HCT116 (cell line): ENCODE results near the gene HECW1. TPM values are rescaled to one million over a fixed set of nuclear protein-coding genes. Genes with fewer than 3 reads are reported as not detected.

ENCODE experiments used
- ATAC-seq: fragments of 200-7000 bp; cut with Tn5 transposase; 2 replicates; pipeline ENCODE4 v1.9.1; 2020; ENCODE audit warnings: mild to moderate bottlenecking, moderate library complexity
- BruUV-seq: library from RNA; stranded (reverse); fragments of 400-500 nt; replicated peaks from 2 replicates; lab custom pipeline; 2021; lab: Mats Ljungman, UMichigan
- CTCF ChIA-PET: fragments of 300-600 bp; sonication (Branson Sonifier 250); formaldehyde crosslinking; loops from one replicate; lab custom pipeline; 2021; ENCODE audit warnings: antibody characterized with exemption; lab: Charles Lee
- POLR2A ChIA-PET: fragments of 300-600, 350-600 bp; sonication (Branson Sonifier 250); formaldehyde crosslinking; loops from one replicate; lab custom pipeline; 2021; ENCODE audit warnings: antibody characterized with exemption; lab: Charles Lee
- RAD21 ChIA-PET, 2 experiments: fragments of 300-600 bp; sonication (Branson Sonifier 250); formaldehyde crosslinking; loops; one replicate each; lab custom pipeline; 2023; ENCODE audit warnings: low total read pairs in 2 of 2; ENCODE audit not compliant: uncharacterized antibody in 2 of 2, unreplicated experiment in 2 of 2, low non-redundant PET in 1 of 2; lab: Charles Lee
- DNase-seq: peaks from one replicate; pipeline ENCODE4 v3.0.0-alpha.2; 2010; ENCODE audit warnings: low read depth, low spot score
- H2AFZ ChIP-seq: fragments of 200-600 bp; shearing (Covaris generic), sonication (generic); 2 replicates; pipeline ENCODE4 v1.6.1; 2017; ENCODE audit warnings: low read depth, mixed run types, mixed read lengths, antibody characterized with exemption, low read length; ENCODE audit not compliant: poor library complexity, severe bottlenecking
- H3K27ac ChIP-seq: 2 replicates; pipeline ENCODE4 v1.5.1; 2012; ENCODE audit warnings: low read depth, low read length
- H3K27me3 ChIP-seq: fragments of 200-600 bp; sonication (generic); 2 replicates; pipeline ENCODE4 v1.6.1; 2016; ENCODE audit warnings: mixed run types, low read length, mixed read lengths; ENCODE audit not compliant: insufficient read depth
- H3K36me3 ChIP-seq, 2 experiments: fragments of 200-500 bp in 1 of 2; fragments of 200-600 bp in 1 of 2; sonication (Bioruptor generic) in 1 of 2; sonication (generic) in 1 of 2; 2 replicates each; pipeline versions ENCODE4 v1.5.1 to v1.6.1; 2014 to 2016; ENCODE audit warnings: low read length in 2 of 2, inconsistent platforms in 1 of 2, mixed read lengths in 1 of 2, mixed run types in 1 of 2; ENCODE audit not compliant: insufficient read depth in 2 of 2, control insufficient read depth in 1 of 2
- H3K4me1 ChIP-seq, 2 experiments: fragments of 200-600 bp in 1 of 2; sonication (generic) in 1 of 2; 2 replicates each; pipeline versions ENCODE4 v1.5.1 to v1.6.1; 2012 to 2017; ENCODE audit warnings: low read length in 2 of 2, inconsistent platforms in 1 of 2, mild to moderate bottlenecking in 1 of 2, mixed read lengths in 1 of 2, mixed run types in 1 of 2, moderate library complexity in 1 of 2; ENCODE audit not compliant: insufficient read depth in 2 of 2, control insufficient read depth in 1 of 2
- H3K4me2 ChIP-seq: fragments of 200-600 bp; sonication (generic); 2 replicates; pipeline ENCODE4 v1.6.1; 2017; ENCODE audit warnings: mixed run types, low read length, mixed read lengths
- H3K4me3 ChIP-seq, 2 experiments: fragments of 200-600 bp in 1 of 2; sonication (generic) in 1 of 2; replicated peaks in 1 of 2; 2 replicates each; pipeline ENCODE4 v1.5.1; 2011 to 2016; ENCODE audit warnings: low read length in 2 of 2, control low read depth in 1 of 2, low read depth in 1 of 2, mild to moderate bottlenecking in 1 of 2, mixed read lengths in 1 of 2, mixed run types in 1 of 2
- H3K79me2 ChIP-seq: fragments of 200-600 bp; sonication (generic); 2 replicates; pipeline ENCODE4 v1.6.1; 2017; ENCODE audit warnings: mild to moderate bottlenecking, mixed run types, low read length, moderate library complexity, mixed read lengths; ENCODE audit not compliant: insufficient read depth
- H3K9ac ChIP-seq: fragments of 200-600 bp; sonication (generic); 2 replicates; pipeline ENCODE4 v1.6.1; 2016; ENCODE audit warnings: low read length, mixed read lengths
- H3K9me2 ChIP-seq: fragments of 200-600 bp; sonication (generic), shearing (Covaris generic); 2 replicates; pipeline ENCODE4 v1.6.1; 2017; ENCODE audit warnings: mixed run types, mild to moderate bottlenecking, moderate library complexity; ENCODE audit not compliant: insufficient read depth
- H3K9me3 ChIP-seq, 2 experiments: fragments of 200-500 bp in 1 of 2; fragments of 200-600 bp in 1 of 2; sonication (Bioruptor generic) in 1 of 2; sonication (generic) in 1 of 2; 2 replicates each; pipeline ENCODE4 v1.6.1; 2014 to 2017; ENCODE audit warnings: low read length in 2 of 2, mixed read lengths in 2 of 2, inconsistent platforms in 1 of 2, low read depth in 1 of 2, mild to moderate bottlenecking in 1 of 2, mixed run types in 1 of 2, moderate library complexity in 1 of 2; ENCODE audit not compliant: control insufficient read depth in 1 of 2, insufficient read depth in 1 of 2
- H4K20me1 ChIP-seq: fragments of 200-600 bp; sonication (generic), shearing (Covaris generic); 2 replicates; pipeline ENCODE4 v1.6.1; 2017; ENCODE audit warnings: mixed run types, mild to moderate bottlenecking, moderate library complexity; ENCODE audit not compliant: insufficient read depth
- ATF3 ChIP-seq: IDR thresholded peaks from 2 replicates; pipeline ENCODE4 v1.6.1; 2012
- CEBPB ChIP-seq: IDR thresholded peaks from 2 replicates; pipeline ENCODE4 v1.6.1; 2012; ENCODE audit warnings: low read depth
- CTCF ChIP-seq, 3 experiments: fragments of 200-600 bp in 1 of 3; sonication (generic) in 1 of 3; IDR thresholded peaks in 2 of 3; conservative IDR thresholded peaks in 1 of 3; 2 replicates each; pipeline ENCODE4 v1.5.1; 2012 to 2017; ENCODE audit warnings: low read depth in 2 of 3, low read length in 2 of 3, antibody characterized with exemption in 1 of 3, borderline replicate concordance in 1 of 3, control low read depth in 1 of 3, mild to moderate bottlenecking in 1 of 3, mixed read lengths in 1 of 3, mixed run types in 1 of 3, moderate library complexity in 1 of 3; ENCODE audit not compliant: insufficient read depth in 1 of 3
- EGR1 ChIP-seq: IDR thresholded peaks from 2 replicates; pipeline ENCODE4 v1.6.1; 2012; ENCODE audit warnings: low read depth
- EZH2 ChIP-seq: fragments of 200-600 bp; sonication (generic); IDR thresholded peaks from 2 replicates; pipeline ENCODE4 v1.6.1; 2017; ENCODE audit warnings: antibody characterized with exemption, mixed run types
- FOSL1 ChIP-seq: IDR thresholded peaks from 2 replicates; pipeline ENCODE4 v1.6.1; 2012; ENCODE audit warnings: low read depth
- JUND ChIP-seq: IDR thresholded peaks from 2 replicates; pipeline ENCODE4 v1.6.1; 2012
- MAX ChIP-seq: IDR thresholded peaks from 2 replicates; pipeline ENCODE4 v1.6.1; 2012
- POLR2A ChIP-seq: IDR thresholded peaks from 2 replicates; pipeline ENCODE4 v1.7.0; 2011; ENCODE audit warnings: borderline replicate concordance; ENCODE audit not compliant: insufficient read depth, insufficient read length; ENCODE audit errors: extremely low read depth
- POLR2AphosphoS5 ChIP-seq: IDR thresholded peaks from 2 replicates; pipeline ENCODE4 v1.6.1; 2011; ENCODE audit warnings: mild to moderate bottlenecking, low read depth, low read length, moderate library complexity
- REST ChIP-seq: IDR thresholded peaks from 2 replicates; pipeline ENCODE4 v1.6.1; 2012; ENCODE audit warnings: low read depth
- SIN3A ChIP-seq: IDR thresholded peaks from 2 replicates; pipeline ENCODE4 v1.6.1; 2012; ENCODE audit warnings: low read depth
- SP1 ChIP-seq: IDR thresholded peaks from 2 replicates; pipeline ENCODE4 v1.6.1; 2012; ENCODE audit warnings: low read depth
- SRF ChIP-seq: IDR thresholded peaks from 2 replicates; pipeline ENCODE4 v1.6.1; 2012; ENCODE audit warnings: low read depth
- ZFX ChIP-seq: fragments of 450-650 bp; IDR thresholded peaks from 2 replicates; pipeline ENCODE4 v1.6.1; 2017
- ZNF274 ChIP-seq: fragments of 200-500 bp; sonication (Bioruptor generic); IDR thresholded peaks from 2 replicates; pipeline ENCODE4 v1.6.1; 2014; ENCODE audit warnings: mild to moderate bottlenecking, low read depth, low read length, inconsistent platforms
- intact Hi-C: fragments of 100-400 bp; cut with micrococcal nuclease; formaldehyde crosslinking; loops from 2 replicates; pipeline ENCODE4 v1.10.0; 2022
- total RNA-seq: library from RNA; stranded (reverse); gene quantifications from one replicate; pipeline ENCODE4 v1.2.1, GENCODE V29; 2021; ENCODE audit not compliant: unreplicated experiment

Gene HECW1
- total RNA-seq, 1 experiment from 2014 or later: 5.6 TPM

GRCh38 chr7:43195256-43195655 lies 82.8 kb downstream of the HECW1 start (continued):
- TF ChIP-seq MAX (no peak), FOSL1 (no peak), CTCF (IDR thresholded peaks at IDR 0.05 in 2 of 3, conservative IDR thresholded peaks at IDR 0.05 in 1 of 3; ENCODE audit: borderline replicate concordance in 1 of 3, insufficient read depth in 1 of 3, low read depth in 2 of 3, low read length in 2 of 3) (no peak), SIN3A (no peak)

- CTCF ChIA-PET: no interaction called here
These were observed 83.3 kb downstream of the HECW1 start for GRCh38 chr7:43195768-43196167.

More at GRCh38 chr7:43195768-43196167, 83.3 kb downstream of the HECW1 start:
- no peak for TF ChIP-seq SRF
- TF ChIP-seq JUND: no peak
- TF ChIP-seq CTCF (IDR thresholded peaks at IDR 0.05 in 2 of 3, conservative IDR thresholded peaks at IDR 0.05 in 1 of 3; ENCODE audit: borderline replicate concordance in 1 of 3, insufficient read depth in 1 of 3, low read depth in 2 of 3, low read length in 2 of 3): no peak
- no peak for TF ChIP-seq REST
- no peak for TF ChIP-seq ZFX
- TF ChIP-seq SP1: no peak
- no peak for TF ChIP-seq ATF3
- no peak for TF ChIP-seq MAX
- no peak for TF ChIP-seq EGR1
- TF ChIP-seq ZNF274: no peak
- TF ChIP-seq CEBPB: no peak
- TF ChIP-seq POLR2AphosphoS5: no peak
- no peak for TF ChIP-seq EZH2
- no peak for TF ChIP-seq POLR2A
- Histone ChIP-seq H3K79me2 (no peaks in the 10 kb centered on the region), H3K4me3 (no peak overlapping the region), H3K9ac (no peak overlapping the region), H3K4me1 (peaks cover 4 to 11% of the 10 kb centered on the region in 2 experiments; a peak in 3 of 4 replicates), H3K4me2 (no peak overlapping the region), H3K36me3 (no peaks in the 10 kb centered on the region), H3K27ac (no peak overlapping the region), H3K9me2 (no peaks in the 10 kb centered on the region), H4K20me1 (no peaks in the 10 kb centered on the region), H2AFZ (no peak overlapping the region), H3K9me3 (no peaks in the 10 kb centered on the region), H3K27me3 (no peaks in the 10 kb centered on the region; the same call in 1 of the 2 replicates)
- intact Hi-C loops: no loop called here
- ATAC-seq (no peak), DNase-seq (no peak)
- POLR2A ChIA-PET: no interaction called here
- RAD21 ChIA-PET: no interaction called here
- no TSS peak for BruUV-seq
